Effector memory CD4-positive, alpha-beta T cell (primary cell): ENCODE measurements around the gene GDI2.

Experiments used
- DNase-seq, 3 donors: peaks; one replicate each; pipeline ENCODE4 v3.0.0-alpha.2; 2020
- H3K27ac ChIP-seq: 2 replicates; pipeline ENCODE4 v1.7.0; 2013; ENCODE audit warnings: mild to moderate bottlenecking, low read length, moderate library complexity; ENCODE audit not compliant: insufficient read depth, poor library complexity, severe bottlenecking
- H3K27me3 ChIP-seq: replicated peaks from 2 replicates; pipeline ENCODE4 v1.7.0; 2013; ENCODE audit warnings: mild to moderate bottlenecking, low read length; ENCODE audit not compliant: insufficient read depth, control insufficient read depth, poor library complexity, severe bottlenecking
- H3K36me3 ChIP-seq: 2 replicates; pipeline ENCODE4 v1.7.0; 2013; ENCODE audit warnings: mild to moderate bottlenecking, low read length, moderate library complexity; ENCODE audit not compliant: control insufficient read depth, insufficient read depth
- H3K4me1 ChIP-seq: 2 replicates; pipeline ENCODE4 v1.7.0; 2013; ENCODE audit warnings: low read length, mild to moderate bottlenecking; ENCODE audit not compliant: control insufficient read depth, insufficient read depth, poor library complexity, severe bottlenecking
- H3K4me3 ChIP-seq: 2 replicates; pipeline ENCODE4 v1.7.0; 2013; ENCODE audit warnings: low read length, low read depth, mild to moderate bottlenecking; ENCODE audit not compliant: insufficient read depth, poor library complexity, severe bottlenecking
- H3K9me3 ChIP-seq: 2 replicates; pipeline ENCODE4 v1.7.0; 2013; ENCODE audit warnings: mild to moderate bottlenecking, low read length, moderate library complexity; ENCODE audit not compliant: control insufficient read depth

The GDI2 gene

GRCh38 chr10:5752301-5752871 lies 60.8 kb downstream of the GDI2 start:
- H3K27ac ChIP-seq: no peak overlapping the region
- peaks cover 9% of the 10 kb centered on the region for H3K36me3 ChIP-seq
- no peaks in the 10 kb centered on the region for H3K9me3 ChIP-seq
- no peaks in the 10 kb centered on the region for H3K27me3 ChIP-seq
- H3K4me1 ChIP-seq: no peaks in the 10 kb centered on the region
- no peak overlapping the region for H3K4me3 ChIP-seq
- no peak for DNase-seq

GRCh38 chr10:5751601-5752253 lies 61.5 kb downstream of the GDI2 start:
- no peak for DNase-seq
- Histone ChIP-seq H3K27ac (no peak overlapping the region), H3K27me3 (no peaks in the 10 kb centered on the region), H3K4me1 (no peaks in the 10 kb centered on the region), H3K9me3 (no peaks in the 10 kb centered on the region), H3K4me3 (no peak overlapping the region), H3K36me3 (peaks cover 11% of the 10 kb centered on the region)

GRCh38 chr10:5748394-5748803 lies 64.8 kb downstream of the GDI2 start:
- Histone ChIP-seq H3K9me3 (no peaks in the 10 kb centered on the region), H3K27me3 (no peaks in the 10 kb centered on the region), H3K36me3 (peaks cover 18% of the 10 kb centered on the region), H3K4me1 (no peaks in the 10 kb centered on the region), H3K27ac (no peak overlapping the region), H3K4me3 (no peak overlapping the region)
- no peak for DNase-seq

- no peak for DNase-seq
- Histone ChIP-seq H3K27me3 (no peaks in the 10 kb centered on the region), H3K4me1 (no peaks in the 10 kb centered on the region), H3K9me3 (no peaks in the 10 kb centered on the region), H3K27ac (no peak overlapping the region), H3K36me3 (peaks cover 23% of the 10 kb centered on the region), H3K4me3 (no peak overlapping the region)
Observed at GRCh38 chr10:5746197-5746596, 67.0 kb downstream of the GDI2 start.

GRCh38 chr10:5744849-5745248 lies 68.4 kb downstream of the GDI2 start:
- Histone ChIP-seq H3K4me1 (no peaks in the 10 kb centered on the region), H3K27me3 (no peaks in the 10 kb centered on the region), H3K27ac (no peak overlapping the region), H3K9me3 (no peaks in the 10 kb centered on the region), H3K4me3 (no peak overlapping the region), H3K36me3 (peaks cover 29% of the 10 kb centered on the region)
- DNase-seq: no peak

- H3K4me3 ChIP-seq: no peak overlapping the region
- DNase-seq: no peak
- peaks cover 37% of the 10 kb centered on the region for H3K36me3 ChIP-seq
- no peaks in the 10 kb centered on the region for H3K4me1 ChIP-seq
- no peak overlapping the region for H3K27ac ChIP-seq
- no peaks in the 10 kb centered on the region for H3K9me3 ChIP-seq
- no peaks in the 10 kb centered on the region for H3K27me3 ChIP-seq
Observed at GRCh38 chr10:5743736-5744135, 69.5 kb downstream of the GDI2 start.

- no peaks in the 10 kb centered on the region for H3K9me3 ChIP-seq
- peaks cover 34% of the 10 kb centered on the region for H3K36me3 ChIP-seq
- H3K4me1 ChIP-seq: no peaks in the 10 kb centered on the region
- no peak overlapping the region for H3K27ac ChIP-seq
- no peak for DNase-seq
- no peaks in the 10 kb centered on the region for H3K27me3 ChIP-seq
- H3K4me3 ChIP-seq: no peak overlapping the region
Observed at GRCh38 chr10:5742116-5742515, 71.1 kb downstream of the GDI2 start.

- peaks cover 27% of the 10 kb centered on the region for H3K36me3 ChIP-seq
- no peak overlapping the region for H3K27ac ChIP-seq
- H3K27me3 ChIP-seq: no peaks in the 10 kb centered on the region
- no peaks in the 10 kb centered on the region for H3K9me3 ChIP-seq
- no peak overlapping the region for H3K4me3 ChIP-seq
- H3K4me1 ChIP-seq: no peaks in the 10 kb centered on the region
- DNase-seq: no peak
Observed at GRCh38 chr10:5741276-5741675, 72.0 kb downstream of the GDI2 start.

GRCh38 chr10:5738427-5738826 lies 74.8 kb downstream of the GDI2 start:
- Histone ChIP-seq H3K4me3 (no peak overlapping the region), H3K9me3 (no peaks in the 10 kb centered on the region), H3K4me1 (no peaks in the 10 kb centered on the region), H3K36me3 (peaks cover 24% of the 10 kb centered on the region), H3K27ac (no peak overlapping the region), H3K27me3 (no peaks in the 10 kb centered on the region)
- no peak for DNase-seq

GRCh38 chr10:5737352-5737751 lies 75.9 kb downstream of the GDI2 start:
- DNase-seq: no peak
- Histone ChIP-seq H3K4me3 (no peak overlapping the region), H3K4me1 (no peaks in the 10 kb centered on the region), H3K27me3 (no peaks in the 10 kb centered on the region), H3K36me3 (peaks cover 24% of the 10 kb centered on the region), H3K27ac (no peak overlapping the region), H3K9me3 (no peaks in the 10 kb centered on the region)
